ENCODE data around the gene PSKH1. TPM values are rescaled to one million over a fixed set of nuclear protein-coding genes. Genes with fewer than 3 reads are reported as not detected.
"Not testable (repeated sequence)": the region's sequence is repeated elsewhere in the genome, so short reads cannot be mapped to it uniquely, and the experiment has no call there.

The PSKH1 gene
- total RNA-seq, 2 experiments from 2014 or later = 19.0 TPM

DNA sequence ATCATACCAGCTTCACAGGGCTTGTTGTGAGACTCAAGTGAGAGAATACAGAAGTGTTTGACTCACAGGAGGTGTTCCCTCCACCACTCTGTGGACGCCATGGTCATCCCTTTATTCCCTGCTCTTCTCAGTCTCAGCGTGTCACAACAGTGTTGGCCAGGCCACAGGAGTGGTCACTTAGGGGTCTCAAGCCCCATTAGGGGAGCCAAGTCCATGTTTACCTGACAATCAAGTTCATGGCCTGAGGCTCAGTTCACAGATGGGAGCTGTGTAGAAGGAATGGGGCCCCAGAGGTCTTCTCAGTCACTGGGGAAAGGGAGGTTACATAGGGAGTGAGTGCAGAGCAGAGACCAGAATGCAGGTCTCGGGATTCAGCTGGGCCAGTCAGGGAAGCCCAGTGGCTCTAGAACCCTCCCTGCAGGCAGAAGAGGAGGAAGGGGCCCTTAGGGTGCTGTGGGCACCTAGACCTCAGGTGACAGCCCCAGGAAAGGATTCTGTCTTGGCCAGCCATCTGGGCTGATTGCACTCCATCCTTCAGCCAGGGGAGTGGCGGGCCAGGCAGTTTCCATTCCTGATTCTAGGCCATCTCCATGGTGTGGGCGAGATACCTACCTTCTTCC lies 36.0 kb upstream of the PSKH1 start:
- no peaks in the 10 kb centered on the region for H3K9me3 Mint-ChIP-seq

DNA sequence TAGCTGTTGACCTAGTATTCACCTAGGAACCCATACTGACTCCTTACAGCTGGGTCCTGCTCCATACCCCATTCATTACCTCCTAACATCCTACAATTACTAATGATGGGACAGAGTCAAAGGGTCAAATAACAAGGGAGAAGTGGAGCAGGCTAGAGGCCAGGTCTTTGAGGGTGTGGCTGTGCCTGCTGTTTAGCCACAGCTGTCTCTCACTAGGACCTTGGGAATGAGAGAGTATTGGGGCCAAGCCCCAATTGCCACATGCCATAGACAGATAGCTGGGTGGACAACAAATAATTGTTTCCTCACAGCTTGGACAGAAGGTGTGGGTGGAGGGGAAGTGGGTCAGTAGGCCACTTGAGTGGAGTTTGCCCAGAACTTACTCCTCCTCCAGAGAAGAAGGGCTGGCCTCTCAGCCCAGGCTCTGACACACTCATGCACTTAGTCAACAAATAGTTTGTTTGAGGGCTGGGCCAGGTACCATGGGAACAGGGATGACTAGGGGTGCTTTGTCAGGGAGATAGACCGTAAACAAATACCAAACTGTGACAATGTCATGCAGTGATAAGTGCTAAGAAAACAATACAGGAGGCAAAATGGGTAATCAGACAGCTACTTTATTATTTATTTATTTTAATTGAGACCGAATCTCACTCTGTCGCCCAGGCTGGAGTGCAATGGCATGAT lies 35.4 kb upstream of the PSKH1 start:
- H3K36me3 Mint-ChIP-seq (ENCODE audit: low read depth) = peaks cover 12% of the 10 kb centered on the region
- CTCF ChIA-PET = interaction anchor here (1.9 kb wide), 1 partner anchor 41 kb away, joined by 5 read pairs; no protein-coding TSS in a partner anchor
- H3K4me3 Mint-ChIP-seq = no peak overlapping the region
- H3K27me3 Mint-ChIP-seq = no peaks in the 10 kb centered on the region
- POLR2A ChIA-PET = interaction anchor here (0.6 to 1.6 kb wide), 4 partner anchors 10 to 25 kb away, joined by 3 to 4 read pairs (median 4); partner anchors contain the start of gene CENPT
- H3K9me3 Mint-ChIP-seq = no peaks in the 10 kb centered on the region
- peak overlapping the region; percentile 38 for H3K27ac Mint-ChIP-seq
- peak; percentile 26 for DNase-seq
- H3K4me1 Mint-ChIP-seq = peaks cover 42% of the 10 kb centered on the region

More for the DNA sequence above, 36.0 kb upstream of the PSKH1 start:
- ChIA-PET CTCF (interaction anchor here (1.9 kb wide), 1 partner anchor 41 kb away, joined by 5 read pairs; no protein-coding TSS in a partner anchor), POLR2A (interaction anchor here (1.2 to 1.6 kb wide), 3 partner anchors 15 to 25 kb away, joined by 3 to 4 read pairs (median 4); no protein-coding TSS in a partner anchor)
- Mint-ChIP-seq H3K4me1 (peaks cover 39% of the 10 kb centered on the region), H3K27me3 (no peaks in the 10 kb centered on the region), H3K4me3 (no peak overlapping the region), H3K36me3 (ENCODE audit: low read depth) (peaks cover 12% of the 10 kb centered on the region), H3K27ac (peak overlapping the region; percentile 42)
- DNase-seq = no peak

DNA sequence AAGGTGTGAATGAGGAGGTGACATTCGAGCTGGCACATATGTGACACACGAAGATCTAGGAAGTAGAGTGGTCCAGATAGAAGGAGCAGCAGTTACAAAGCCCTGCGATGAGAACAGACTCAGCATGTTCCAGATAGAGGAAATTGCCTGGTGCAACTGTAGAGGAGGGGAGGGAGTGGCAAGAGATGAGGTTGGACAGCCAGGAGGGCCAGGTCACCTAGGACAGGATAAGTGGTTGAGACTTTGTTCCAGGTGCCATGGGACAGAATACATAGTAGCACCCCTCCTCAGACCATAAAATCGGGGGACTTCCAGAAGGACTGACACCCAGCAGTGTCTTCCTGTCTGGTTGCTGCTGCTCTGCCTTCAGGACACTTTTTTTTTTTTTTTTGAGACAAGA lies 34.6 kb upstream of the PSKH1 start:
- H3K4me3 Mint-ChIP-seq = no peak overlapping the region
- ChIA-PET POLR2A (interaction anchor here (1.5 kb wide), 1 partner anchor 24 kb away, joined by 4 read pairs; no protein-coding TSS in a partner anchor), CTCF (interaction anchor here (0.6 kb wide), 1 partner anchor 183 kb away, joined by 4 read pairs; no protein-coding TSS in a partner anchor)
- peaks cover 12% of the 10 kb centered on the region for H3K36me3 Mint-ChIP-seq (ENCODE audit: low read depth)
- peaks cover 42% of the 10 kb centered on the region for H3K4me1 Mint-ChIP-seq
- no peaks in the 10 kb centered on the region for H3K27me3 Mint-ChIP-seq
- no peaks in the 10 kb centered on the region for H3K9me3 Mint-ChIP-seq
- H3K27ac Mint-ChIP-seq = peak overlapping the region; percentile 64
- no peak for DNase-seq

DNA sequence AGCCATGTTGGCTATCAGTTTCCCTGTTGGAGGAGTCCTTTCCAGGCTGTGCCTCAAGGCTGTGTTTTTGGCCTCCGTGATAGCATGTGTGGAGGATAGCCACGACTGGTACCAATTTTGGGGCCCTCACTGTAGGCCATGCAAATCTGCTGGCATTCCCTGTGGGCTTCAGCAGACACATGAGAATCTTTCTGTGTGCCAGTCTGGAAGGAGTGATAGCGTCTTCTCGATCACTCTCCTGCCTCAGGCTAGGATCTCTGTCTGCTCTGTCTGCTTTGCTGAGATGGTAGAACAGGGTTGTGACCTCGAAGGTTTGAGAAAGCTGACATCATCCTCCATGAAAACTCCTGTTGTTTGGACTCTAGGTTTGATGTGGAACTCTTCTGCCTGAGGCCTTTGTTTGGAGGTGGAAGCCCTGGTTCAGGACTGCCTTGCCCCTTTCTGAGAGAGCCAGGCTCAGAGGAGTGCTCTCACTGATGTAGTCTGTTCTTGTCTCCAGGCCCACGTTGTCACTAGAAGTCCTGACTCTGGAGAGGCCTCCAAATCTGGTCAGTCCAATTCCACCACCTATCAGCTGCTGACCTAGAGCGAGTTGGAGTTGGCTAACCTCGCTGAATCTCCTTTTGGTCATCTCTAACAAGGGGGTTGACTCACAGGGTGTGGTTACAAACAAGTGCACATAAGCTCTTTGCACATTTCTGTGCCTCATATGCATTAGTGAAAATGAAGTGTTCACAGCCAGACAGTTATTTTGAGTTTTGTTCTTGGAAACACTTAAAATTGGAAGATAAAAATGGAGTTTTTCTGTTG lies 32.3 kb upstream of the PSKH1 start:
- ChIA-PET CTCF (interaction anchor here (1.0 to 3.6 kb wide), 3 partner anchors 20 to 45 kb away, joined by 3 to 19 read pairs (median 3); partner anchors contain the start of gene NRN1L), POLR2A (interaction anchor here (1.9 kb wide), 1 partner anchor 13 kb away, joined by 5 read pairs; the partner anchor contains the start of gene EDC4)
- no peak for DNase-seq
- peaks cover 37% of the 10 kb centered on the region for H3K4me1 Mint-ChIP-seq
- no peaks in the 10 kb centered on the region for H3K9me3 Mint-ChIP-seq
- peak overlapping the region; percentile 44 for H3K27ac Mint-ChIP-seq
- H3K27me3 Mint-ChIP-seq = no peaks in the 10 kb centered on the region
- H3K36me3 Mint-ChIP-seq (ENCODE audit: low read depth) = peaks cover 17% of the 10 kb centered on the region
- no peak overlapping the region for H3K4me3 Mint-ChIP-seq

DNA sequence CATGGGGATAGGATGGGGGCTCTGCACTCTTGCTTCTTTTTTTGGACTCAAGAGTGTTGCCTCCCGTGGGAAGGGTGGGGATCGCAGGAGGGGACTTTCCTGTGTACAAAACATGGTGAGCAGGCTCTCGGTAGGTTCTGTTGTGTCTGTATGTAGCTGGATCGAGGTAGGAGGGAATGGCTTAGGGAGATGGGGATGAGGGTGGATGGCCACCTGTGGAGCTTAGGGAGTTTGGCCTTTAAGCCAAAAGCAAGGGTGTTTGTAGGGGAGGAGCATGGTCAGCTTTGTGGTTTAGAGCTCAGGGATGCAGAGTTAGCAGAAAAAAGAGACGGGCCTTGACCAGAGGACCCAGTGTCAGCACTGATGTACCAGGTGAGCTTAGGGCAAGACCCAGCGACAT lies 31.2 kb upstream of the PSKH1 start:
- Mint-ChIP-seq H3K27ac (no peak overlapping the region), H3K4me1 (peaks cover 34% of the 10 kb centered on the region), H3K9me3 (no peaks in the 10 kb centered on the region), H3K27me3 (no peaks in the 10 kb centered on the region), H3K36me3 (ENCODE audit: low read depth) (peaks cover 18% of the 10 kb centered on the region), H3K4me3 (no peak overlapping the region)
- POLR2A ChIA-PET = interaction anchor here (0.6 to 1.9 kb wide), 6 partner anchors 10 to 142 kb away, joined by 3 to 5 read pairs (median 4); partner anchors contain the start of genes EDC4 and GFOD2
- CTCF ChIA-PET = interaction anchor here (0.6 to 3.6 kb wide), 3 partner anchors 22 to 254 kb away, joined by 3 to 19 read pairs (median 3); no protein-coding TSS in a partner anchor
- no peak for DNase-seq

DNA sequence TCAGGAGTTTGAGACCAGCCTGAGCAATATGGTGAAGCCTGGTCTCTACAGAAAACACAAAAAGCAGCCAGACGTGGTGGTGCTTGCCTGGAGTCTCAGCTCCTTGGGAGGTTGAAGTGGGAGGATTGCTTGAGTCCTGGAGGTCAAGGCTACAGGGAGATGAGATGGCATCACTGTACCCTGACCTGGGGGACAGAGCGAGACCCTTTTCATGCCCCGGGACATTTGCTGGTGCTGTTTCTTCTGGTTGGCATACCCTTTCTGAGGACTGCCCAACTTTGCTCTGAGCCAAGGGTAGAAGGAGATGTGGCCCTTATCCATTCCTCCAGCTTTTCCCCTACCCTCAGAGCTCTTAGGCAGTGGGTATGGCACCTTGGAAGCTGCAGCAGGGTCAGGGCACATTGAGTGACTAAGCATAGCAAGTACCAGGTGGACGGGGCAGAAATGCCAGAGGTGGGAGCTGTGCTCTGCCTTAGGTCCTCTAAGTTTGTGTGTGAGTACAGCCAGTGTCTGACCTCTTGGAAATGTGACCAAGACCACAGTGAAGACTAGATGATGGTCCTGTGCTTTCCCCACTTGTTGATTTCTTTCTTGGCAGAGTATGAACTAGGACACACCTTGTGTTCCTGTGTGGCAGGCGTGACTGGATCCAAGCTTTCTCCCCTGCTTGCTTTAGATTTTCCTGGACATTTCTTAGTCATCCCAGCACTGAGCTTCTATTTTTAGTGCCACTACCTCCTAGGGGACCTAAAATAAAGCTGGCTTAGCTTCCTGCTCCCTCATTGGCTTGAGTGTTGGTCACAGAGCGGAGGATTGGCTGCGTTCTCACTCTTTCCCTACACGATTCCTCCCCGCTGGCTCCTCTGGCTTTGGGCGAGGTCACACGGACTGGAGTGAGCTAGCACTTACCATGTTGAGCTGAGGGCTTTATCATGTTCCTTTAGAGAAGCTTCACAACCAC lies 30.2 kb upstream of the PSKH1 start:
- H3K4me1 Mint-ChIP-seq = peaks cover 24% of the 10 kb centered on the region
- no peaks in the 10 kb centered on the region for H3K27me3 Mint-ChIP-seq
- no peak overlapping the region for H3K27ac Mint-ChIP-seq
- H3K9me3 Mint-ChIP-seq = no peaks in the 10 kb centered on the region
- peaks cover 20% of the 10 kb centered on the region for H3K36me3 Mint-ChIP-seq (ENCODE audit: low read depth)
- no peak overlapping the region for H3K4me3 Mint-ChIP-seq
- POLR2A ChIA-PET = interaction anchor here (1.1 to 1.3 kb wide), 3 partner anchors 9 to 143 kb away, joined by 3 to 5 read pairs (median 4); partner anchors contain the start of gene GFOD2
- CTCF ChIA-PET = interaction anchor here (0.8 to 3.6 kb wide), 4 partner anchors 21 to 47 kb away, joined by 3 to 19 read pairs (median 3); no protein-coding TSS in a partner anchor
- no peak for DNase-seq

DNA sequence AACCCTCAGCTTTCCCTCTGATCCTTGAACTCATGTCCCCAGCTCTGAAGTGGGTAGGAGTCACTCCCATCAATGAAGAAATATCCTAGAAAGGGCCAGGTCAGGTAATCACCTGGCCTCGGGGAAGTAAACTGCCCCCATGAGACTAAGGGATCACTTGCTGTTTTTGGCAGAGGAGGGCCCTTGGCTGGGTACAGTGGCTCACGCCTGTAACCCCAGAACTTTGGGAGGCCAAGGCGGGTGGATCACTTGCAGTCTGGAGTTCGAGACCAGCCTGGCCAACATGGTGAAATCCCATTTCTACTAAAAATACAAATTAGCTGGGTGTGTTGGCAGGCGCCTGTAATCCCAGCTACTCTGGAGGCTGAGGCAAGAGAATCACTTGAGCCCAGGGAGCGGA lies 29.0 kb upstream of the PSKH1 start:
- POLR2A ChIA-PET = not testable (repeated sequence)

DNA sequence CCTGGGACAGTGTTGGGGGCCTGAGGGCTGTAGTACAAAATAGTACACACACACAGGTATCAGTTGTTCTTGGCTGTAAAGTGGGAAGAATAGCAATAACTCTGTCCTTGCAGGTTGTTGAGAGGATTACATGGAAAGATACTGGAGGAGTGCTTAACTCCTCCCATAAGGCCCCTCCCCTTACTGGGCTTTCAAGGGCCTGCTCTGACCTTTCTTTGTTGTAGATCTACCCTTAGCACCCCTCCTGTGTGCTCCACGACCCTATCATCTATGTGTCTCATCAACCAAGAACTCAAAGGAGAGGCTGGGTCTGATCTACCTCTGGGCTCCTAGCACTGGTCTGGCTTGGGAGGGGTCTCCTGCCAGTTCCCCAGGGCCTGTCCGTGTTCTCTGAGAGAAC lies 28.5 kb upstream of the PSKH1 start:
- Mint-ChIP-seq H3K27me3 (no peaks in the 10 kb centered on the region), H3K36me3 (ENCODE audit: low read depth) (peaks cover 17% of the 10 kb centered on the region), H3K4me1 (peaks cover 15% of the 10 kb centered on the region), H3K27ac (peak overlapping the region; percentile 35), H3K9me3 (no peaks in the 10 kb centered on the region), H3K4me3 (no peak overlapping the region)
- CTCF ChIA-PET = interaction anchor here (1.2 to 3.4 kb wide), 2 partner anchors 49 to 50 kb away, joined by 3 to 29 read pairs; no protein-coding TSS in a partner anchor
- POLR2A ChIA-PET = interaction anchor here (1.0 kb wide), 1 partner anchor 71 kb away, joined by 3 read pairs; no protein-coding TSS in a partner anchor
- DNase-seq = no peak

More for the DNA sequence above, 29.0 kb upstream of the PSKH1 start:
- not testable (repeated sequence) for H3K27me3 Mint-ChIP-seq, DNase-seq, H3K27ac Mint-ChIP-seq, H3K9me3 Mint-ChIP-seq, H3K4me3 Mint-ChIP-seq
- CTCF ChIA-PET = interaction anchor here (0.7 kb wide), 1 partner anchor 618 kb away, joined by 3 read pairs; no protein-coding TSS in a partner anchor
- peaks cover 17% of the 10 kb centered on the region for H3K36me3 Mint-ChIP-seq (ENCODE audit: low read depth)
- peaks cover 15% of the 10 kb centered on the region for H3K4me1 Mint-ChIP-seq

DNA sequence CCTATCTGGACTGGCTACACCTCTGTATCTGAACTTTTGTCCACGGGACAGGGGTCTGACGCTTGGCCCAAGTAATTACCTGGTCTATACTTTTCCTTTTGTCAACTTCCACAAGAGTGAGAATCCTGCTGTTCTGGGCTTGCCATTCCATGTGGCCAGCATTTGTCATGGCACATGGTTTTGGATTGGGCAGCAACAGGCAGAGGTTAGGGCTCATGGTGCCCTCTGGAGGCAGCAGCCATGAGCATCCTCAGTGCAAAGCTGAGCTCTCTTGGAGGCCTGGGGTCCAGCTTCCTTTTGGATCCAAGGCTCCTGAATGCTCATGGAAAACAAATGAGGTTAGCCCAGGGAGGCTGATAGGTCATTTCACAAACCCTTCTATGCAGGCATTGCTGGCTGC lies 27.7 kb upstream of the PSKH1 start:
- peaks cover 20% of the 10 kb centered on the region for H3K36me3 Mint-ChIP-seq (ENCODE audit: low read depth)
- peak; percentile 29 for DNase-seq
- H3K27me3 Mint-ChIP-seq = no peaks in the 10 kb centered on the region
- peaks cover 15% of the 10 kb centered on the region for H3K4me1 Mint-ChIP-seq
- POLR2A ChIA-PET = interaction anchor here (0.8 to 1.0 kb wide), 2 partner anchors 49 to 70 kb away, joined by 3 read pairs; no protein-coding TSS in a partner anchor
- CTCF ChIA-PET = interaction anchor here (1.0 to 3.4 kb wide), 8 partner anchors 18 to 193 kb away, joined by 3 to 29 read pairs (median 4); partner anchors contain the start of genes RANBP10 and TSNAXIP1
- no peak overlapping the region for H3K4me3 Mint-ChIP-seq
- H3K9me3 Mint-ChIP-seq = no peaks in the 10 kb centered on the region
- no peak overlapping the region for H3K27ac Mint-ChIP-seq

DNA sequence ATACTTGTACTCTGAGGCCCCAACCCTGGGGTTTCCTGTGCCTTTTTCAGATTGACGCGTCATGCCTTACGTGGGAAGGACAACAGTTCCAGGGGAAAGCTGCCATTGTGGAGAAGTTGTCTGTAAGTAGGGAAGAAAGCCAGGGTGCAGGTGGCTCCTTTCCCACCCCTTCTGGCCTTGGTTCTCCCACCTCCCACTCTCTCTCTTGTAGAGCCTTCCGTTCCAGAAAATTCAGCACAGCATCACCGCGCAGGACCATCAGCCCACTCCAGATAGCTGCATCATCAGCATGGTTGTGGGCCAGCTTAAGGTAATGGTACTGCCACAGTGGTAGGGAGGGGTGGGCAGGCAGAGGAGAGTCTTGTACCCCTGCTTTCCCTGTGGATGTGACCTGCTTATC lies 24.8 kb upstream of the PSKH1 start:
- Mint-ChIP-seq H3K36me3 (ENCODE audit: low read depth) (peaks cover 24% of the 10 kb centered on the region), H3K27ac (no peak overlapping the region), H3K4me3 (no peak overlapping the region), H3K9me3 (no peaks in the 10 kb centered on the region), H3K4me1 (peaks cover 7% of the 10 kb centered on the region), H3K27me3 (no peaks in the 10 kb centered on the region)
- no peak for DNase-seq
- ChIA-PET CTCF (interaction anchor here (2.1 kb wide), 1 partner anchor 52 kb away, joined by 7 read pairs; no protein-coding TSS in a partner anchor), POLR2A (no interaction called here)

DNA sequence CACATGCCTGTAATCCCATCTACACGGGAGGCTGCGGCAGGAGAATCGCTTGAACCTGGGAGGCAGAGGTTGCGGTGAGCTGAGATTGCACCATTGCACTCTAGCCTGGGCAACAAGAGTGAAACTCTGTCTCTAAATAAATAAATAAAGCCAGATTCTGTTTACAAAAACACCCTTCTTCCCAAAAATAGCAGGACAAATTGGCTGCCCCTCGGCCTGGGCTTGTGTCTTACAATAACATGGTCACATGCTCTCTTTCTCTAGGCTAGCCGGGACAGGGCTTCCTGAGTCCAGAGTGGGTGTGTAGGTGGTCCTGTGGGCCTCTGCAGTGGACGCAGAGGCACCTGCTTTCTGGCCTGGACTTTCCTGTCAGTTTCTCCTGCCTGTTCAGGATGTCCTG lies 23.4 kb upstream of the PSKH1 start:
- H3K27me3 Mint-ChIP-seq = no peaks in the 10 kb centered on the region
- no peak for DNase-seq
- no peak overlapping the region for H3K4me3 Mint-ChIP-seq
- H3K4me1 Mint-ChIP-seq = peaks cover 18% of the 10 kb centered on the region
- peaks cover 26% of the 10 kb centered on the region for H3K36me3 Mint-ChIP-seq (ENCODE audit: low read depth)
- H3K9me3 Mint-ChIP-seq = no peaks in the 10 kb centered on the region
- CTCF ChIA-PET = interaction anchor here (2.1 kb wide), 1 partner anchor 53 kb away, joined by 7 read pairs; no protein-coding TSS in a partner anchor
- POLR2A ChIA-PET = no interaction called here
- no peak overlapping the region for H3K27ac Mint-ChIP-seq

Measured in activated CD4-positive, alpha-beta memory T cell treated with anti-CD3 and anti-CD28 coated beads, Interleukin-2, amount 10 ng/mL, durations not matched to agents 7 days and 5 days (primary cell).